IPS-18a (cell line): ENCODE results near the gene ARID3B.
A peak's percentile ranks its signal among the peaks of the same experiment; 100 is the strongest.
"Not testable (repeated sequence)": the region's sequence is repeated elsewhere in the genome, so short reads cannot be mapped to it uniquely, and the experiment has no call there.

ENCODE experiments used
- H3K27ac ChIP-seq: one replicate; pipeline ENCODE4 v1.5.1; 2013; ENCODE audit warnings: low read length
- H3K27me3 ChIP-seq: one replicate; pipeline ENCODE4 v1.6.1; 2013; ENCODE audit warnings: mild to moderate bottlenecking, low read length; ENCODE audit not compliant: control insufficient read depth, insufficient read depth
- H3K36me3 ChIP-seq: one replicate; pipeline ENCODE4 v1.6.1; 2013; ENCODE audit warnings: low read depth, low read length; ENCODE audit not compliant: control insufficient read depth
- H3K4me1 ChIP-seq: one replicate; pipeline ENCODE4 v1.6.1; 2013; ENCODE audit warnings: low read depth, low read length; ENCODE audit not compliant: control insufficient read depth
- H3K4me3 ChIP-seq: one replicate; pipeline ENCODE4 v1.5.1; 2013; ENCODE audit warnings: low read length
- H3K9ac ChIP-seq: one replicate; pipeline ENCODE4 v1.6.1; 2013; ENCODE audit warnings: mild to moderate bottlenecking, low read length, moderate library complexity
- H3K9me3 ChIP-seq: one replicate; pipeline ENCODE4 v1.6.1; 2013; ENCODE audit warnings: low read depth, low read length; ENCODE audit not compliant: control insufficient read depth

Gene ARID3B

GRCh38 chr15:74537736-74538135 is 3.3 kb upstream of the ARID3B start:
- Histone ChIP-seq H3K36me3 (no peaks in the 10 kb centered on the region), H3K4me1 (peaks cover 7% of the 10 kb centered on the region), H3K9me3 (no peaks in the 10 kb centered on the region), H3K4me3 (no peak overlapping the region), H3K27me3 (no peaks in the 10 kb centered on the region), H3K9ac (no peak overlapping the region), H3K27ac (no peak overlapping the region)

GRCh38 chr15:74539521-74539920 is 1.5 kb upstream of the ARID3B start:
- not testable (repeated sequence) for H3K9ac ChIP-seq, H3K27ac ChIP-seq, H3K27me3 ChIP-seq, H3K9me3 ChIP-seq, H3K36me3 ChIP-seq
- peak overlapping the region; percentile 100 for H3K4me3 ChIP-seq
- H3K4me1 ChIP-seq = peaks cover 12% of the 10 kb centered on the region

GRCh38 chr15:74540161-74540760 is 759 bp upstream of the ARID3B start:
- peak overlapping the region; percentile 100 for H3K4me3 ChIP-seq
- no peaks in the 10 kb centered on the region for H3K27me3 ChIP-seq
- peak overlapping the region; percentile 92 for H3K9ac ChIP-seq
- peaks cover 9% of the 10 kb centered on the region for H3K36me3 ChIP-seq
- peak overlapping the region; percentile 80 for H3K27ac ChIP-seq
- peaks cover 12% of the 10 kb centered on the region for H3K4me1 ChIP-seq
- H3K9me3 ChIP-seq = no peaks in the 10 kb centered on the region

GRCh38 chr15:74541494-74542165 is 610 bp downstream of the ARID3B start:
- Histone ChIP-seq H3K27ac (peak overlapping the region; percentile 26), H3K4me1 (peaks cover 12% of the 10 kb centered on the region), H3K4me3 (peak overlapping the region; percentile 81), H3K9ac (peak overlapping the region; percentile 75), H3K27me3 (no peaks in the 10 kb centered on the region), H3K9me3 (no peaks in the 10 kb centered on the region), H3K36me3 (peaks cover 23% of the 10 kb centered on the region)

- peak overlapping the region; percentile 75 for H3K9ac ChIP-seq
- peaks cover 12% of the 10 kb centered on the region for H3K4me1 ChIP-seq
- no peaks in the 10 kb centered on the region for H3K27me3 ChIP-seq
- H3K36me3 ChIP-seq = peaks cover 25% of the 10 kb centered on the region
- H3K27ac ChIP-seq = no peak overlapping the region
- H3K4me3 ChIP-seq = peak overlapping the region; percentile 81
- H3K9me3 ChIP-seq = no peaks in the 10 kb centered on the region
Observed at GRCh38 chr15:74542166-74543042, 1.4 kb downstream of the ARID3B start.

GRCh38 chr15:74543043-74543422 is 2.0 kb downstream of the ARID3B start:
- Histone ChIP-seq H3K27me3 (no peaks in the 10 kb centered on the region), H3K9ac (no peak overlapping the region), H3K27ac (no peak overlapping the region), H3K36me3 (peaks cover 31% of the 10 kb centered on the region), H3K4me3 (peak overlapping the region; percentile 81), H3K4me1 (peaks cover 12% of the 10 kb centered on the region), H3K9me3 (no peaks in the 10 kb centered on the region)

GRCh38 chr15:74543583-74543982 is 2.6 kb downstream of the ARID3B start:
- Histone ChIP-seq H3K36me3 (peaks cover 37% of the 10 kb centered on the region), H3K4me1 (peaks cover 12% of the 10 kb centered on the region), H3K27ac (no peak overlapping the region), H3K9me3 (no peaks in the 10 kb centered on the region), H3K4me3 (no peak overlapping the region), H3K27me3 (no peaks in the 10 kb centered on the region), H3K9ac (no peak overlapping the region)

- Histone ChIP-seq H3K36me3 (peaks cover 47% of the 10 kb centered on the region), H3K9me3 (no peaks in the 10 kb centered on the region), H3K27me3 (no peaks in the 10 kb centered on the region), H3K4me3 (no peak overlapping the region), H3K4me1 (peaks cover 12% of the 10 kb centered on the region), H3K27ac (no peak overlapping the region), H3K9ac (no peak overlapping the region)
Observed at GRCh38 chr15:74545086-74545485, 4.1 kb downstream of the ARID3B start.

- no peaks in the 10 kb centered on the region for H3K27me3 ChIP-seq
- H3K36me3 ChIP-seq = peaks cover 56% of the 10 kb centered on the region
- no peak overlapping the region for H3K27ac ChIP-seq
- no peak overlapping the region for H3K9ac ChIP-seq
- peaks cover 12% of the 10 kb centered on the region for H3K4me1 ChIP-seq
- H3K4me3 ChIP-seq = no peak overlapping the region
- H3K9me3 ChIP-seq = no peaks in the 10 kb centered on the region
Observed at GRCh38 chr15:74545776-74546656, 5.0 kb downstream of the ARID3B start.

- Histone ChIP-seq H3K27me3 (no peaks in the 10 kb centered on the region), H3K36me3 (peaks cover 65% of the 10 kb centered on the region), H3K4me1 (peaks cover 6% of the 10 kb centered on the region), H3K27ac (no peak overlapping the region), H3K4me3 (no peak overlapping the region), H3K9ac (no peak overlapping the region), H3K9me3 (no peaks in the 10 kb centered on the region)
Observed at GRCh38 chr15:74547616-74548015, 6.6 kb downstream of the ARID3B start.

- Histone ChIP-seq H3K9me3 (no peaks in the 10 kb centered on the region), H3K9ac (no peak overlapping the region), H3K27me3 (no peaks in the 10 kb centered on the region), H3K4me3 (no peak overlapping the region), H3K27ac (no peak overlapping the region), H3K4me1 (no peaks in the 10 kb centered on the region), H3K36me3 (peaks cover 72% of the 10 kb centered on the region)
Observed at GRCh38 chr15:74548241-74548640, 7.2 kb downstream of the ARID3B start.
